Stimulated activated CD8-positive, alpha-beta memory T cell treated with anti-CD3 and anti-CD28 coated beads, Interleukin-4, amount 100 ng/mL, for 4 hours (primary cell): ENCODE results near the gene RARA.
A peak's percentile ranks its signal among the peaks of the same experiment; 100 is the strongest.
"Not testable (repeated sequence)": the region's sequence is repeated elsewhere in the genome, so short reads cannot be mapped to it uniquely, and the experiment has no call there.

ENCODE experiments used
- DNase-seq, 2 donors: peaks; one replicate each; pipeline ENCODE4 v3.0.0-alpha.2; 2020; ENCODE audit warnings: low read depth in 2 of 2, low spot score in 1 of 2

RARA gene

DNA sequence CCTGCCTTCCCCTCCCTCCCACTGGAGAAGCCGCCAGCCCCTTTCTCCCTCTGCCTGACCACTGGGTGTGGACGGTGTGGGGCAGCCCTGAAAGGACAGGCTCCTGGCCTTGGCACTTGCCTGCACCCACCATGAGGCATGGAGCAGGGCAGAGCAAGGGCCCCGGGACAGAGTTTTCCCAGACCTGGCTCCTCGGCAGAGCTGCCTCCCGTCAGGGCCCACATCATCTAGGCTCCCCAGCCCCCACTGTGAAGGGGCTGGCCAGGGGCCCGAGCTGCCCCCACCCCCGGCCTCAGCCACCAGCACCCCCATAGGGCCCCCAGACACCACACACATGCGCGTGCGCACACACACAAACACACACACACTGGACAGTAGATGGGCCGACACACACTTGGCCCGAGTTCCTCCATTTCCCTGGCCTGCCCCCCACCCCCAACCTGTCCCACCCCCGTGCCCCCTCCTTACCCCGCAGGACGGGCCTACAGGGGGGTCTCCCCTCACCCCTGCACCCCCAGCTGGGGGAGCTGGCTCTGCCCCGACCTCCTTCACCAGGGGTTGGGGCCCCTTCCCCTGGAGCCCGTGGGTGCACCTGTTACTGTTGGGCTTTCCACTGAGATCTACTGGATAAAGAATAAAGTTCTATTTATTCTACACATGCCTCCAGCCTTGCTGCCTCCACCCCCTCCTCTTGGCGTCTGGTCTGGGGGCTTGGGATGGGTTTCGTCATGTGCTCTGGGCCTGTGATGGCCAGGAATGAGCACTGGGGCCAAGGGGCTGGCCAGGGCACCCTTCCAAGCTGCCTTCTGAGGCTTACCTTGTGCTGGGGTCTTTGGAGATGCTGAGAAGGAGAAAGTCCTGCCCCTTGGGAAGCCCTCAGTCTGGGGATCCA lies 48.3 kb downstream of the RARA start:
- DNase-seq: no peak

DNA sequence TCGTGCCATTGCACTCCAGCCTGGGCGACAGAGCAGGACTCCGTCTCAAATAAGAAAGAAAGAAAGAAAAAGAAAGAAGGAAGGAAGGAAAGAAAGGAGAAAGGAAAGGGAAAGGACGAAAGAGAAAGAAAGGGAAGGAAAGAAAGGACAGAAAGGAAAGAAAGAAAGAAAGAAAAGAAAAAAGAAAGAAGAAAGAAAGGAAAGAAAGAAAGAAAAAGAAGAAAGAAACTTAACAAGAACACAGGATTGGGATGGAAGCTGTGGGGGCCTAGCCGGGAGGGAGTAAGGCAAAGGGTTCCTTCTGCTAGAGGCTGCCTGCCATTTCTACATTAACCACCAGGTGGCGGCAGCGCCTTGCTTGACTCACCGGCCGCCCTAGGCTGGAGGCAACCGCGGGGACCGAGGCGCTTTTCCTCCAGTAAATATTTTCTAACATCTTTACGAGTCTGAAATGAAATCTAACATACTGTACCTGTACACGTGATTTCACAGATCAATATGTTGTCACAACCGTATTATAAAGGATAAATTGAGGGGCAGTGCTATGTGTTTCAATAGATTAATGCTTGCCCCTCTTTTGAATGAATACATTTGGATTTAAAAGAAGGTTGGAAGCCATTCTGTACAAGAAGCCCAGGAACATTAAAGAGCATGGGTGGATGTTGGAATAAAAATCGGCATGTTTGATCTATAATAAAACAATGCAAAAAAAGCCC lies 49.5 kb downstream of the RARA start:
- peak; percentile 67 to 90 for DNase-seq

DNA sequence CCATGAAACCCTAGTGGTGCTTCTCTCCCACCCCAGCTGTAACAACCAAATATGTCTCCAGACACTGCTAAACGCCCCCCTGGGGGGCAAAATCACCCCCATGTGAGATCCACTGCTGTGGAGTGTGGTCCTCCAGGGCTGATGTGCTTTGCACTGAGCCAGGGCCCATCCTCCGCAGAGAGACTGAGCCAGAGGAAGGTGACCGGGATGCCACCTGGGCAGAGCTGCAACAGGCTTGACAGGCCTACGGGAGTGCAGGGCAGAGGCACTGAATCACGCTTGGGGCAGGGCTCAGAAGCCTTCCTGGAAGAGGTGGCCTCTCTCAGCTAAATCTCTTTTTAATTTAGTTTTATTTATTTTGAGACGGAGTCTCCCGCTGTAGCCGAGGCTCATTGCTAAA lies 51.1 kb downstream of the RARA start:
- DNase-seq: no peak

DNA sequence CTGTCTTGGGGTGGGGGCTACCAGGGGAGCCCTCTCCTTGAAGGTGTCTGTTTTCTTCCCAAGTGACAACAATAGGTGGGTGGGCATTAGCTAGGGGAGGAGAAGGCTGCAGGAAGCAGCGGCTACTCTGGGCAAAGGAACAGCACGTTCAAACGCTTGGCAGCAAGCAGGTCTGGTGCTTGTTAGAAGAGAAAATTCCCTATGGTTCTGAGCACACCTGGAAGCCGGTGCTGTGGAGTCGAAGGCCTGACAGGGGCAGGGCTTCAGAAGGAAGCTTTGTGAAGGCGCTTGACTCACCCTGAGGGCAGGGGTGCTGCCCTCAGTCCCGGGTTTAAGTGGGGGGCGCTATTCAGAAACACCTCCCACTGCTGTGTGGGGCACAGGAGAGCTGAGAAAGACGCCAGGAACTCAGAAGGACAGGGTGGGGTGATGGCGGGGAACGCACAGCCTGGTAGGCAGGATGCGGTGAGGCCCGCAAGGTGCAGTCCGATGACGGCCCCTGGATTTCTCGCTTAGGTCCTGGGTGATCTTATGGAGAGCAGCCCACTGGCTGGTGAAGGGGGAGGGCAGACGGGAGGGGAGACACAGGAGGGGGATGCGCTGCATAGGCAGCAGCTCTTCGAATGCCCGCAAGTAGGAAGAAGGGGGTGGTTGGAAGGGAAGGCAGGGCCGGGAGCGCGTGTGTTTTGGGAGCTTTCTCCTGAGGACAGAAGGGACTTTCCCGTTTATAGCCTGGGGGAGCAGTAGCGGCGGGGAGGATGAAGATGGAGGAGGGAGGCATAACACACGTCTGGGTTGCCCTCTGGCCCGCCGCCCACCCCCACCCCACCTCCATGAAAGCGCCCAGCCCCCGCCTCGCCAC lies 52.3 kb downstream of the RARA start:
- DNase-seq: no peak

DNA sequence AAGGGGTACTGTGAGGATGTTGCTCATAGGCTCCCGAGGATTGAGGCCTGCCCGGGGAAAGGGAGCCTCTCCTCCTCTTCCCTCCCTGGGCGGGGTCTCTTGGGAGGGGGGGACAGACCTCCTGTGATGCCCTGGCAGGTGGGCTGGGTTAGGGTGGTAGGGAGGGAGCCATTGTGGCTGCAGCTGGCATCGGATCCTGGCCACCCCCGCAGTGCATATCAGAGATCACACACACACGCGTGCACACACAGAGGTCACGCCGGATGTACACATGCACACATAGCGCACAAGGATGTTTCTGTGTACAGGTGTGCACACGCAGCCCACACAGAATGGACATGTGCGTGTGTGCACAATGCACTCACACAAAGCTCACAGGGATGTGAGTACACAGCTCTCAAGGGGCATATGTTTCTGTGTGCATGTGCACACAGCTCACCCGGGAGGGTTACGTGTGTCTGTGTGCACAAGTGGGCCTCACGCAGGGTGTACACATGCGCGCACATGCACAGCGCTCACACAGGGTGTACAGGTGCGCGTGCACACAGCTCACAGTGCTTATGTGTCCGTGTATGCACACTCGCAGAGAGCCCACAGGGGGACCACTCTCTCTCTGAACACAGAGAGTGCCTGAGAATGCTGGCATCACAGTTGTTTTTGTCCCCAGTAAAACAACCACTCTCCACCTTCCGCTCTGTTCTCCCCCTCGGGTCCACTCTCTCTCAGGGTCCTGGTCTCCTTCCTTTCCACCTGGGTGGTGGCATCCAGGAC lies 53.1 kb downstream of the RARA start:
- no peak for DNase-seq

DNA sequence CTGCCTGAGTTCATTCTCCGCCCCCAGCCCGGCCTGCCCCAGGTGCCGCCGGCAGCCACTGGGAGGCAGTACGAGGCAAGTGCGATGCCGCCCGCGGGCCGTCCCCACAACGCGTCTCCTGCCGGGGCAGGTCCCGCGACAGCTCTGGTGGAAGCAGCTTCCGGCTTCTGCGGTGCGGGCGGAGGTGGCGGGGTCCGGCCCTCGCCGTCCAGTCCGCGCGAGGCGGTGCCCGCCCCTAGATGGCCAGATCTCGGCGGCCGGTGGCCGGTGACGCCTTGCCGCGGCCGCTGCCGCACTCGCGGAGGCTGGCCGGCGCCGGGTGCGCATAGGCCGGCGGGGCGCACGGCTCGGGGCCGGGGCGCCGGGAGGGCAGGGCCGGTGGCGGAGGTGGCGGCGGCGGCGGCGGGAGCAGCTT lies 53.7 kb downstream of the RARA start:
- DNase-seq: peak; percentile 51 to 52

DNA sequence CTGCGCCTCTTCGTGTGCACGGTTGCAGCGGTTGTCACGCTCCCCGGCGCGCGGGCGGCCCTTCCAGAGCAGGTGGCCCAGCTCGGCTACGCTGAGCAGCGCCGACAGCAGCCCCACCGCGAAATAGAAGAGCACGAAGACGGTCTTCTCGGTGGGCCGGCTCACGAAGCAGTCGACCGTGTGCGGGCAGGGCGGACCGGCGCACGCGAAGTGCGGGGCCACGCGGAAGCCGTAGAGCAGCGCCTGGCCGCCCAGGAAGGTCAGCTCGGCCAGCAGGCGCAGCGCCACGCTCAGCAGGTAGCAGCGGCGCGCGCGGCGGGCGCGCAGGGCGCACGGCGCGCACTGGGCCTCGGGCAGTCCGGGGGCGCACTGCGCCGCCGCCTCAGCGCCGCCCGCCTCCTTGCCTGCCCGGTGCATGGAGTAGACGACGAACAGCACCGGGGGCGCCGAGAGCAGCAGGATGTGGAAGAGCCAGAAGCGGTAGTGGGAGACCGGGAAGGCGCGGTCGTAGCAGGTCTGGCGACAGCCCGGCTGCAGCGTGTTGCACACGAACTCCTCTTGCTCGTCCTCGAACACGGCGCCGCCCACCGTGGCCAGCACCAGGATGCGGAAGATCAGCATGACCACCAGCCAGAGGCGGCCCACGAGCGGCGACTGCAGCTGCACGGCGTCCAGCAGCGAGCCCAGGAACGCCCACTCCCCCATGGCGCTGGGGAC lies 54.3 kb downstream of the RARA start:
- DNase-seq: no peak

DNA sequence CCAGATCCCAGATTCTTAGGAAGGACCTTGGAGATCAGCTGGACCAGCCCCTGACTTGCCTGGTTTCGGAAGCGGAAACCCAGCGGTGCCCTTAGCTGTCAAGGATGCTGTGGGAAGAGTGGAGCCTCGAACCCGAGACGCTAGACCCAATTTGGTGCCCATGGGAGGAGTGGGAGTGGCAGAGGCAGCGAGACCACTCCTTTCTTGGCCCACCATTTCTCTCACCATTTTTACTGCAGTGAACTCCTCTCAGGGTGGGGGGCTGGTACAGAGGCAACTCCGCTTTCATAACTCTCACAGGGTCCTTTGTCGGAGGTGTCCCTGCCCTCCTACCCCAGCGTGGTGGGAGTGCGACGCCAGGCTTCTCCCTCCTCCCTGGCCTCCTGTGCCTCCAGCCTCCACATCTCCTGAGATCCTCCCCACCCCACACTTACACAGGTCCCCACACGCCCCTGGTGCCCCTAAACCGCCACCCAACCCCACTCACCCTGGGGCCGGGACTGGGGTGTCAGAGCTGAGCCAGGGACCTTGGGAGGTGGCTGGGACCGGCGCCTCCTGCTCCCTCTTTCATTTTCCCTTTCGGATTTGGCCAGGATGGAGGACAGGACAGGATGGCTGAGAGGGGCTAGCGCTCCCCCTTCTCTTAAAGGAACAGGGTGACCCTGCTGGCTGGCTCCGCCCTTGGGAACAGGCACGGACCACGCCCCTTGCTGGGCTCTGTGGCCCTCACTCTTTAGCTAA lies 55.3 kb downstream of the RARA start, which contains the start of gene GJD3:
GJD3 (minus strand) TSS at position 617 of the 741 bp plus-strand sequence. CDS start 922 bp downstream, outside the sequence.
- no peak for DNase-seq

DNA sequence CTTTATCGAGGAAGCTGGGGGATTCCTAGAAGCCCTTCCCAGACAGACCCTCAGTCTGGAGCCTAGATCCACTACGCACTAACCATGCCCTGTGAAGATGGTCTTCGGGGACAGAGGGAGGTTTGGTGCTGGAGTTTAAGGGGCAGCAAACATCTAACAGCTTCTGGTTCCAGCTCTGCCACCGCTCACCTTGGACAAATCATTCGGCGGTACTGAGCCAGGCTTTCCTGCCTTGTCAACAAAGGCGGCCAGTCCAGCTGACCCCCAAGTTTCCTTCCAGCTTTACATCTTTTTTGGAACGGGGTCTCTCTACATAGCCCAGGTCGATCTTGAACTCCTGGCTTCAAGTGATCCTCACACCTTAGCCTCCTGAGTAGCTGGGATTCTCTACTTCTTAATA lies 55.9 kb downstream of the RARA start:
- DNase-seq: no peak

DNA sequence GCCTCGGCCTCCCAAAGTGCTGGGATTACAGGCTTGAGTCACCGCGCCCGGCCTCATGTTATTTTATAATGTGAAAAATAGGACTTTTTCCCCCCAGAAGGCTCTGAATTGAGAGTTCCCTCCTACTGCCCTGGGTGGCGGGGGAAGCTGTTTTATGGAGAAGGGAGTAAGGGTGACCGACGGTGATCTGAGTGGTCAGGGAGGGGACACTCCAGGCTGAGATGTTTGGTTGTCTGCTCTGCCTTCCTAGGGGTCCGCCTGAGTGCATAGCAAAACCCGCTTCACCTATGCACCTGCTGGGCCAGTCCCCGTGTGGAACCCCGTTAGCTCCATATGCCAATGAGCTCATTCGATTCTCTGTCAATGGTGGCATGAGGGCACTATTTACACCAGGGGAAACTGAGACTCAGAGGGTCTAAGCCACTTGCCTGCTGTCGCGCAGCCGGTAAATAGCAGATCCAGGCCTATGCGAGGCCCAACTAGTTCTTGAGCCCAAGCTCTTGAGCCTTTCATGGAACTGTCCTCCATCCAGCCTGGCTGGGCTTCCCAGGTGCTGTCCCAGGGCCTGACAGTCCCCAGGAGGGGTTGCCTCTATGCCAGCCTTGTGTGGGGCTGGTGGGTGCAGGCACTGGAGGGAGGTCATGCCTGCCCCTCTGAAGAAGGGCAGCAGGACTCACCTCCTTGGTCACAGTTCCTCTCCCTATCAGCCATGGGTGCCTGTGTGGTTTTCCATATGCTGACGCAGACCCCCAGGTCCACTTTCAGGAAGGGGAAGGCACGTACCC lies 57.3 kb downstream of the RARA start:
- no peak for DNase-seq

DNA sequence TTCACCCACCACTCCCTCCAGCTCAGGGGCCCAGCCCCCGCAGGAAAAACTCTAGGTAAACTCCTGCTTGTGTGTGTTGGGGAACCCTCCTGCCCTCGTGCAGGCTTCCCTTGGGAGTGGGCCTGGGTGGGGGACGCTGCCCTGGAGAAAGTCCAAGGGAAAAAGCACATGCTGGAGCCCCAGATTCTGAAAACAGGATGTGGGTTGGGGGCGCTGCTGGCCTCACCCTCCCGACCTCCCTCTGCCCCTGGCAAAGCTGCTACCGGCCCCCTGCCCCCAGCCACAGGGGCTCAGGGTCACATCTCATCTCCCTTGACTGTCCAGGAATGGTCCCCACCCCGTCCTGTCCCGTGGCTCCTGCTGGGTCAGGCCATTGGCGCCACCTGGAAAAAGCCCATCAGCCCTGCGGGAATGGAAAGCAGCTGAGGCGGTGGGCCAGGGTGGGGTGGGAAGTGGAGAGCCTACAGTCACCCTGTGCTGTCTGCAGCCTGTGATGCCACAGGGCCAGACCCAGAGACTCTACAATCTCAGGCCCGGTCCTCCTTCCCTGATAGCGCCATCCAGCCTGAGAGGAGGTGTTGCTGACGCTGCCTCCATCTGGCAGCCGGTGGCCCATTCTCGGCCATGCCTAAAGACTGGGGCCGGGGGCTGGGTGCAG lies 58.0 kb downstream of the RARA start:
- no peak for DNase-seq

DNA sequence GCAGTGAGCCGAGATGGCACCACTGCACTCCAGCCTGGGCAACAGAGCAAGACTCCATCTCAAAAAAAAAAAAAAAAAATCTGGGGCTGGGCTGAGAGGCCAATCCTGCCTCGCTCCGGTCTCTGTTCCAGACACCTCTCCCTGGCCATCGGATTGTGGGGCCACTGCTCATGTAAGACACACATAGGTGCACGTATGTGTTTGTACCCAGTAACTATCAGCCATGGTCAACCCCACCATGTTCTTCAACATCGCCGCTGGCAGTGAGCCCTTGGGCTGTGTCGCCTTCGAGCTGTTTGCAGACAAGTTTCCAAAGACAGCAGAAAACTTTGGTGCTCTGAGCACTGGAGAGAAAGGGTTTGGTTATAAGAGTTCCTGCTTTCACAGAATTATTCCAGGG lies 58.7 kb downstream of the RARA start:
- DNase-seq: not testable (repeated sequence)

DNA sequence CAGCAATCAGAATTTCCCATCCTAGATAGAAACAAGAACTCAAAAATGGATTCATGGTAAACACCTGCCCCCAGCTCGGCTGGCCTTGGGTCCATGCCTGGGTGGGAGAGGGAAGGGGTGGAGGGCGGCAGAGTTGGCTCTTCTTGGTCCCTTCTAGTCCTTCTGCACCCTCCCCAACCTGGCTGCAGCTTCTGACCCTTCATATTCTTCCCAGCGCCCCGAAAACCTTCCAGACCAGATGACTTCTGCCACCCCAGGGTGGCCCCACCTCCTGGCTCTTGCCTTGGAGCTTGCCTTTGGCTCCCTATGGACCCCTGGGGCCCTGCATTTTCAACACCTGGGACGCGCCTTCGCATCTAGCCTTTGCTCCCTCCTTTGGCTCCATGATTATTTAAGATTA lies 60.9 kb downstream of the RARA start:
- DNase-seq: no peak

DNA sequence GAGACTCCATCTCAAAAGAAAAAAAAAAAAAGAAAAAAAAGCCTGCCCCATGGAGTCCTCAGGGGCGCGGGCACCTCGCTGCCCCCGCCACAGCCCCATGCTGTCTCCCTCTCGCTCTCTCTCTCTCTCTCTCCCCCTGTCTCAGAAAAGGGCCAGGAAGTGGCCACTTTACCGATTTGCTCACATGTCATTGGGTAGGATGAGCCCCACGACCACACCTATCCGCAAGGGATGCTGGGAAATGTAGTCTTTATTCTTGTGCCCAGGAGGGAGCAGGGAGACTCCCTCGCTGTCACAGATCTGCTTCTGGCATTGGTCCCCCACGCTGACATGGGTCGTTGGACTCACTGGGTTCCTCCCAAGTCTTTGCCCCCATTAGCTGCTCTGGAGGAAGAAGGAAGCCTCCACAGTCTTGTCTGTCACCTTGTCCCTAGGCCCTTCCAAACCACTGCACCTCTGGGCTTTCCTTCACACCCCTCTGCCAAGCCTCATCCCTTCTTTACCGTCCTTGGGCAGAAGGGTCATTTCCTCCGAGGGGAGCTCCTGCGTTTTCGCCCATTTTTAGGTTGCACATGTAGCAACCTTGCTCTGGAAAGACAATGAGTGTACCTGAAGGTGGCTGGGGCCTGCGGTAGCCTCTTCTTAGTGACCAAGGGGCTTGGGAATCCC lies 62.4 kb downstream of the RARA start:
- DNase-seq: no peak

DNA sequence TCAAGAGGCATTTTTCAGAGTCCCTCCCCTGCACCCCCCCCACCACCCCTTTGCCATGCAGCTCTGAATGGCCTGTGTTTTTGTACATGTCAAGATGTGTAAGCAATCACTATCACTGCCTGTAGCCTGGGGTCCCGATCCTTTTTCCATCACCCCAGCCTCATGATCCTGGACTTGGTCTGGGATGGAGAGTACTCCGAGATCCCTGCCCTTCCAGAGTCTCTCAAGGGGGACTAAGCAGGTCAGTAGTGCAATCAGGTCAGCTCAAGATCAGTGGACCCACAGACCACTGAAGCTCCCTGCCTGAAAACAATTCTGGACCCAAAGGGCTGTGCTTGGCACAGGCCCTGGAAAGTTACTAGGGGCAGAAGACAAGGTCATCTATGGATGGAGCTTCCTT lies 63.1 kb downstream of the RARA start:
- no peak for DNase-seq

DNA sequence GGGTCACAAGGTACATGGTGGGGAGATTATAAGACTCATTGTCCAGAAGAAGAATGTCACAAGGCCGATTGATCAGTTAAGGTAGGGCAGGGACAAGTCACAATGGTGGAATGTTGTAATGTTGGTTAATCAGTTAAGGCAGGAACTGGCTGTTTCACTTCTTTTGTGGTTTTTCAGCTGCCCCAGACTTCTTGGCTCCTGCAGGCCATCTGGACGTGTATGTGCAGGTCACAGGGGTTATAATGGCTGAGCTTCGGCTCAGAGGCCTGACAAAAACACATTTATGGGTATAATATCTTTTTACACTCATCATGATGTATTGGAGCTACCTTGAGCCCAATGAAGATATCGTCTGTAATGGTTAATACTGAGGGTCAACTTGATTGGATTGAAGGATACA lies 63.7 kb downstream of the RARA start:
- not testable (repeated sequence) for DNase-seq

DNA sequence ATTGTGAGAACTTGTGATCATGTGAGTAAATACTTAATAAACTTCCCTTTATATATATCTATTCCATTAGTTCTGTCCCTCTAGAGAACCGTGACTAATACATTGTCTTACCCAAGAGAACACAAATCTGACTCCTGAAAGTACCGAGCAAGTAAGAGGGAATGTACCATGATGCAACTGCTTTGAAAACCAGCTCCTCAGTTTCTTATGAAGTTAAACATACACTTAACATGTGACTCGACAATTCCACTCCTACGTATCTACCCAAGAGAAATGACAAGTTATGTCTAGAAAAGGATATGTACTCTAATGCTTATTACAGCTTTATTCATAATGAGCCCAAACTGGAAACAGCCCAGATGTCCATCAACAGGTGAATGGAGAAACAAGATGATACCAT lies 64.3 kb downstream of the RARA start:
- DNase-seq: no peak
